Stimulated activated CD4-positive, alpha-beta T cell treated with anti-CD3 and anti-CD28 coated beads, Interleukin-1b, Interleukin-23, amount 100 ng/mL, for 1 hour (primary cell): ENCODE data around the gene TRDMT1.
"Not testable (repeated sequence)": the region's sequence is repeated elsewhere in the genome, so short reads cannot be mapped to it uniquely, and the experiment has no call there.

Experiments
- DNase-seq, 2 donors: peaks; one replicate each; pipeline ENCODE4 v3.0.0-alpha.2; 2020; ENCODE audit warnings: low read depth in 2 of 2

Gene TRDMT1

GRCh38 chr10:17134282-17134681 lies 67.2 kb downstream of the TRDMT1 start:
- DNase-seq: no peak

GRCh38 chr10:17129741-17130140 lies 71.7 kb downstream of the TRDMT1 start, which contains the start of gene CUBN:
TSS of gene CUBN (minus strand) at chr10:17129811. CDS start at chr10:17129765, 46 bp downstream.
- DNase-seq: no peak

GRCh38 chr10:17128261-17128660 lies 73.2 kb downstream of the TRDMT1 start:
- DNase-seq: no peak

GRCh38 chr10:17126327-17126726 lies 75.1 kb downstream of the TRDMT1 start:
- DNase-seq: no peak

GRCh38 chr10:17125206-17125893 lies 76.1 kb downstream of the TRDMT1 start:
- DNase-seq: no peak

- no peak for DNase-seq
These were observed 77.5 kb downstream of the TRDMT1 start for GRCh38 chr10:17123961-17124360.

GRCh38 chr10:17122726-17123661 lies 78.5 kb downstream of the TRDMT1 start:
- no peak for DNase-seq

- DNase-seq: no peak
These were observed 79.4 kb downstream of the TRDMT1 start for GRCh38 chr10:17122052-17122451.

- no peak for DNase-seq
These were observed 80.8 kb downstream of the TRDMT1 start for GRCh38 chr10:17120694-17121093.

GRCh38 chr10:17119845-17120244 lies 81.6 kb downstream of the TRDMT1 start:
- no peak for DNase-seq

GRCh38 chr10:17116193-17116592 lies 85.3 kb downstream of the TRDMT1 start:
- no peak for DNase-seq

GRCh38 chr10:17115683-17116082 lies 85.8 kb downstream of the TRDMT1 start:
- DNase-seq: no peak

GRCh38 chr10:17114878-17115444 lies 86.5 kb downstream of the TRDMT1 start:
- DNase-seq: not testable (repeated sequence)

GRCh38 chr10:17113889-17114540 lies 87.5 kb downstream of the TRDMT1 start:
- no peak for DNase-seq

- DNase-seq: no peak
These were observed 88.1 kb downstream of the TRDMT1 start for GRCh38 chr10:17113346-17113745.

GRCh38 chr10:17112566-17112965 lies 88.9 kb downstream of the TRDMT1 start:
- DNase-seq: no peak

GRCh38 chr10:17109475-17110207 lies 91.8 kb downstream of the TRDMT1 start:
- no peak for DNase-seq

GRCh38 chr10:17109046-17109445 lies 92.4 kb downstream of the TRDMT1 start:
- no peak for DNase-seq

- DNase-seq: no peak
These were observed 94.5 kb downstream of the TRDMT1 start for GRCh38 chr10:17106991-17107390.

GRCh38 chr10:17101910-17102266 lies 99.6 kb downstream of the TRDMT1 start:
- no peak for DNase-seq

GRCh38 chr10:17101257-17101909 lies 100.1 kb downstream of the TRDMT1 start:
- no peak for DNase-seq
